Measurements from ENCODE around the gene CST4. TPM values are rescaled to one million over a fixed set of nuclear protein-coding genes. Genes with fewer than 3 reads are reported as not detected.

CST4 gene
- total and polyA plus RNA-seq, 2 experiments from 2014 or later = 0.23 TPM; not detected in 1

GRCh38 chr20:23690581-23690980 is 1.7 kb upstream of the CST4 start:
- TF ChIP-seq EZH2 (IDR thresholded peaks at IDR 0.05; ENCODE audit: borderline replicate concordance) = no peak
- TF ChIP-seq, protein P1, sequence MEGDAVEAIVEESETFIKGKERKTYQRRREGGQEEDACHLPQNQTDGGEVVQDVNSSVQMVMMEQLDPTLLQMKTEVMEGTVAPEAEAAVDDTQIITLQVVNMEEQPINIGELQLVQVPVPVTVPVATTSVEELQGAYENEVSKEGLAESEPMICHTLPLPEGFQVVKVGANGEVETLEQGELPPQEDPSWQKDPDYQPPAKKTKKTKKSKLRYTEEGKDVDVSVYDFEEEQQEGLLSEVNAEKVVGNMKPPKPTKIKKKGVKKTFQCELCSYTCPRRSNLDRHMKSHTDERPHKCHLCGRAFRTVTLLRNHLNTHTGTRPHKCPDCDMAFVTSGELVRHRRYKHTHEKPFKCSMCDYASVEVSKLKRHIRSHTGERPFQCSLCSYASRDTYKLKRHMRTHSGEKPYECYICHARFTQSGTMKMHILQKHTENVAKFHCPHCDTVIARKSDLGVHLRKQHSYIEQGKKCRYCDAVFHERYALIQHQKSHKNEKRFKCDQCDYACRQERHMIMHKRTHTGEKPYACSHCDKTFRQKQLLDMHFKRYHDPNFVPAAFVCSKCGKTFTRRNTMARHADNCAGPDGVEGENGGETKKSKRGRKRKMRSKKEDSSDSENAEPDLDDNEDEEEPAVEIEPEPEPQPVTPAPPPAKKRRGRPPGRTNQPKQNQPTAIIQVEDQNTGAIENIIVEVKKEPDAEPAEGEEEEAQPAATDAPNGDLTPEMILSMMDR (IDR thresholded peaks at IDR 0.05; ENCODE audit: poor library complexity) = no peak
- no peak for TF ChIP-seq EZH2phosphoT487 (IDR thresholded peaks at IDR 0.05; ENCODE audit: low read depth, severe bottlenecking, unreplicated experiment)
- no peak overlapping the region for H3K4me3 ChIP-seq
- DNase-seq (ENCODE audit: low spot score) = no peak

GRCh38 chr20:23689399-23689690 is 507 bp upstream of the CST4 start:
- no peaks in the 10 kb centered on the region for H3K4me1 ChIP-seq (ENCODE audit: insufficient read depth)
- no peak overlapping the region for H3K4me2 ChIP-seq
- no peaks in the 10 kb centered on the region for H3K9me3 ChIP-seq (ENCODE audit: low read depth)
- no peak overlapping the region for H3K27ac ChIP-seq
- no peaks in the 10 kb centered on the region for H3K36me3 ChIP-seq (replicated peaks; ENCODE audit: insufficient read depth, low read depth)
- no peaks in the 10 kb centered on the region for H4K20me1 ChIP-seq (ENCODE audit: insufficient read depth, poor library complexity, severe bottlenecking)
- no peak overlapping the region for H3K4me3 ChIP-seq
- no peaks in the 10 kb centered on the region for H3K79me2 ChIP-seq
- no peaks in the 10 kb centered on the region for H3K9me2 ChIP-seq (replicated peaks; ENCODE audit: insufficient read depth)
- TF ChIP-seq EZH2 (IDR thresholded peaks at IDR 0.05; ENCODE audit: borderline replicate concordance) (no peak), EZH2phosphoT487 (IDR thresholded peaks at IDR 0.05; ENCODE audit: low read depth, severe bottlenecking, unreplicated experiment) (no peak)
- TF ChIP-seq, protein P1 (IDR thresholded peaks at IDR 0.05; ENCODE audit: poor library complexity) = no peak
- 83% methylated on average over 3 of the region's 3 CpGs for WGBS (ENCODE audit: low lambda C conversion rate, missing lambda C conversion rate)
- H3K27me3 ChIP-seq = no peaks in the 10 kb centered on the region
- no peak overlapping the region for H2AFZ ChIP-seq
- no peak for DNase-seq (ENCODE audit: low spot score)

More at GRCh38 chr20:23690581-23690980, 1.7 kb upstream of the CST4 start:
- no peaks in the 10 kb centered on the region for H3K36me3 ChIP-seq (replicated peaks; ENCODE audit: insufficient read depth, low read depth)
- H3K27me3 ChIP-seq = no peaks in the 10 kb centered on the region
- no peaks in the 10 kb centered on the region for H3K9me3 ChIP-seq (ENCODE audit: low read depth)
- 89% methylated on average over 8 of the region's 8 CpGs for WGBS (ENCODE audit: low lambda C conversion rate, missing lambda C conversion rate)
- H3K79me2 ChIP-seq = no peaks in the 10 kb centered on the region
- no peaks in the 10 kb centered on the region for H3K4me1 ChIP-seq (ENCODE audit: insufficient read depth)
- H3K4me2 ChIP-seq = no peak overlapping the region
- no peaks in the 10 kb centered on the region for H4K20me1 ChIP-seq (ENCODE audit: insufficient read depth, poor library complexity, severe bottlenecking)
- no peak overlapping the region for H2AFZ ChIP-seq
- no peaks in the 10 kb centered on the region for H3K9me2 ChIP-seq (replicated peaks; ENCODE audit: insufficient read depth)
- H3K27ac ChIP-seq = no peak overlapping the region

DNA sequence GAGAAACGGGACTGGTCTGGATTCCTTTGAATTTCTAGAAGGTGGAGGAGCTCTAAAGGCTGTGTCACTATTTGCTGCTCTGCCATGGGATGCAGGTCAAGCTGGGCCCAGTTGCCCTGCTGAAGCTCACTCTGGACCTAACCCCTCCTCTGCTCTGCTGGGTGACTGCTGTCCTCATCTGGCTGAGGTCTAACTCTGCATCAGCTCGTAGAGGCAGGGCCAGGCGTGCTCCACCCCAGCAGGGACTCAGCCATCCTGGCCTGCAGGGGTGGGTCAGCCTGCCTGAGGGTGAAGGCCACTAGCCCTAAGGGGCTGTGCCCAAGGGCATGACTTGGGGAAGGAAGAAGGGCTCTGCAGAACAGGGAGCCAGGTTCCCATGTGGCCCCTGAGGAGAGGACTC is 852 bp downstream of the CST4 start:
- no peak for DNase-seq (ENCODE audit: low spot score)
- H3K4me3 ChIP-seq = no peak overlapping the region
- WGBS (ENCODE audit: low lambda C conversion rate, missing lambda C conversion rate) = 75% methylated on average over 3 of the region's 3 CpGs

More for the DNA sequence above, 852 bp downstream of the CST4 start:
- TF ChIP-seq EZH2phosphoT487 (IDR thresholded peaks at IDR 0.05; ENCODE audit: low read depth, severe bottlenecking, unreplicated experiment) (no peak), EZH2 (IDR thresholded peaks at IDR 0.05; ENCODE audit: borderline replicate concordance) (no peak)
- TF ChIP-seq, protein P1 (IDR thresholded peaks at IDR 0.05; ENCODE audit: poor library complexity) = no peak
- H3K27ac ChIP-seq = no peak overlapping the region
- no peak overlapping the region for H3K4me2 ChIP-seq
- H3K9me3 ChIP-seq (ENCODE audit: low read depth) = no peaks in the 10 kb centered on the region
- no peaks in the 10 kb centered on the region for H3K36me3 ChIP-seq (replicated peaks; ENCODE audit: insufficient read depth, low read depth)
- no peaks in the 10 kb centered on the region for H3K9me2 ChIP-seq (replicated peaks; ENCODE audit: insufficient read depth)
- no peaks in the 10 kb centered on the region for H3K79me2 ChIP-seq
- no peak overlapping the region for H2AFZ ChIP-seq
- no peaks in the 10 kb centered on the region for H3K4me1 ChIP-seq (ENCODE audit: insufficient read depth)
- no peaks in the 10 kb centered on the region for H3K27me3 ChIP-seq
- no peaks in the 10 kb centered on the region for H4K20me1 ChIP-seq (ENCODE audit: insufficient read depth, poor library complexity, severe bottlenecking)

Measured in hepatocyte (in vitro differentiated cells).